K562 treated with DMSO at 1 percent for 12 hours (cell line): Measurements from ENCODE around the gene SCGB3A2. TPM values are rescaled to one million over a fixed set of nuclear protein-coding genes. Genes with fewer than 3 reads are reported as not detected.

Experiments
- total RNA-seq: library from RNA; unstranded; fragments of 300-600 nt; gene quantifications from 2 replicates; pipeline ENCODE4 v1.2.3, GENCODE V29; 2022; ENCODE audit not compliant: insufficient read depth

Gene SCGB3A2
- total RNA-seq: not detected in 2 replicates

GRCh38 chr5:147878066-147878759 is at the start of gene SCGB3A2:
Gene SCGB3A2 (plus strand): TSS chr5:147878711. CDS start chr5:147878804, 93 bp downstream.

GRCh38 chr5:147831465-147831864 is 47.0 kb upstream of the SCGB3A2 start, which contains the start of gene SPINK1:
Gene SPINK1 (minus strand): TSS chr5:147831671. CDS start chr5:147831577, 94 bp downstream.

GRCh38 chr5:147906326-147907095 is 28.0 kb downstream of the SCGB3A2 start, which contains the start of gene C5orf46:
Gene C5orf46 (minus strand): TSS chr5:147906538. CDS start chr5:147906501, 37 bp downstream.

Other genes with a start within 250 kb of the SCGB3A2 start
- not detected in 2 replicates for gene JAKMIP2, start 96.0 kb upstream of the SCGB3A2 start, total RNA-seq
- 13.4 and 28.7 TPM in 2 replicates for gene SPINK1, start 47.0 kb upstream of the SCGB3A2 start, total RNA-seq
- gene C5orf46, start 27.8 kb downstream of the SCGB3A2 start, total RNA-seq: not detected in 2 replicates
- 0.32 and 0.36 TPM in 2 replicates for gene SPINK5, start 185.3 kb downstream of the SCGB3A2 start, total RNA-seq